Bronchial epithelial cell (primary cell): Measurements from ENCODE around the gene ABCA7. TPM values are rescaled to one million over a fixed set of nuclear protein-coding genes. Genes with fewer than 3 reads are reported as not detected.

Experiments
- DNase-seq: peaks from one replicate; pipeline ENCODE4 v3.0.0-alpha.2; 2010; ENCODE audit warnings: low read depth
- FAIRE-seq: peaks from 2 replicates; lab custom pipeline; 2011; peaks lifted over from hg19 to GRCh38; lab: Jason Lieb, UNC
- H3K27me3 ChIP-seq: 2 replicates; pipeline ENCODE4 v1.5.1; 2011; ENCODE audit warnings: low read length; ENCODE audit not compliant: control insufficient read depth, insufficient read depth
- H3K36me3 ChIP-seq: 2 replicates; pipeline ENCODE4 v1.5.1; 2011; ENCODE audit warnings: low read length; ENCODE audit not compliant: control insufficient read depth, insufficient read depth
- H3K4me3 ChIP-seq: 2 replicates; pipeline ENCODE4 v1.5.1; 2011; ENCODE audit warnings: mild to moderate bottlenecking, low read depth, low read length, control low read depth
- CTCF ChIP-seq: IDR thresholded peaks from 2 replicates; pipeline ENCODE4 v1.5.1; 2011; ENCODE audit warnings: mild to moderate bottlenecking, moderate library complexity, low read length, control low read depth, inconsistent platforms; ENCODE audit not compliant: insufficient read depth, severe bottlenecking
- total RNA-seq: library from RNA; depleted of rRNA; stranded (reverse); fragments of >200 nt; gene quantifications from 2 replicates; pipeline ENCODE4 v1.2.1, GENCODE V29; 2014

Gene ABCA7
- total RNA-seq, 1 donor from 2014 or later, result 6.8 TPM

GRCh38 chr19:1010586-1011510 is 29.1 kb upstream of the ABCA7 start:
- Histone ChIP-seq H3K4me3 (no peak overlapping the region), H3K27me3 (no peaks in the 10 kb centered on the region), H3K36me3 (peaks cover 39% of the 10 kb centered on the region)
- FAIRE-seq, result no peak
- no peak for DNase-seq
- no peak for TF ChIP-seq CTCF

- peaks cover 39% of the 10 kb centered on the region for H3K36me3 ChIP-seq
- H3K4me3 ChIP-seq, result no peak overlapping the region
- TF ChIP-seq CTCF, result no peak
- H3K27me3 ChIP-seq, result no peaks in the 10 kb centered on the region
- DNase-seq (no peak), FAIRE-seq (no peak)
These were observed 28.0 kb upstream of the ABCA7 start for GRCh38 chr19:1011831-1012333.

- FAIRE-seq, result no peak
- Histone ChIP-seq H3K27me3 (no peaks in the 10 kb centered on the region), H3K36me3 (peaks cover 39% of the 10 kb centered on the region), H3K4me3 (no peak overlapping the region)
- no peak for TF ChIP-seq CTCF
- DNase-seq, result no peak
These were observed 27.6 kb upstream of the ABCA7 start for GRCh38 chr19:1012334-1012733.

GRCh38 chr19:1013218-1013617 is 26.7 kb upstream of the ABCA7 start:
- FAIRE-seq (no peak), DNase-seq (no peak)
- Histone ChIP-seq H3K4me3 (no peak overlapping the region), H3K27me3 (no peaks in the 10 kb centered on the region), H3K36me3 (peaks cover 43% of the 10 kb centered on the region)
- no peak for TF ChIP-seq CTCF

GRCh38 chr19:1014161-1015060 is 25.5 kb upstream of the ABCA7 start:
- no peak for TF ChIP-seq CTCF
- FAIRE-seq, result no peak
- no peaks in the 10 kb centered on the region for H3K27me3 ChIP-seq
- H3K4me3 ChIP-seq, result no peak overlapping the region
- DNase-seq, result no peak
- peaks cover 43% of the 10 kb centered on the region for H3K36me3 ChIP-seq
